HepG2 (cell line): ENCODE data around the gene LTC4S. TPM values are rescaled to one million over a fixed set of nuclear protein-coding genes. Genes with fewer than 3 reads are reported as not detected.

Source experiments
- ARID2 ChIP-seq: sonication (generic); formaldehyde crosslinking; IDR thresholded peaks from 2 replicates; pipeline ENCODE4 v1.8.1; 2022; ENCODE audit warnings: mild to moderate bottlenecking, missing genetic modification reagents, borderline replicate concordance
- ARNT ChIP-seq: fragments of 450-650 bp; IDR thresholded peaks from 2 replicates; pipeline ENCODE4 v1.6.1; 2017
- CCAR2 ChIP-seq: fragments of 200-400 bp; formaldehyde crosslinking; optimal IDR thresholded peaks from 2 replicates; pipeline ENCODE3; 2018; ENCODE audit warnings: low read depth, mild to moderate bottlenecking, low read length, moderate library complexity
- DPF2 ChIP-seq: sonication (generic); formaldehyde crosslinking; IDR thresholded peaks from 2 replicates; pipeline ENCODE4 v1.4.0; 2020; ENCODE audit warnings: mild to moderate bottlenecking, low read depth, missing genetic modification reagents, borderline replicate concordance
- FOXA3 ChIP-seq: IDR thresholded peaks from 2 replicates; pipeline ENCODE4 v1.6.1; 2016; ENCODE audit warnings: missing genetic modification reagents, missing compliant biosample characterization
- GLMP ChIP-seq: sonication (generic); formaldehyde crosslinking; IDR thresholded peaks from 2 replicates; pipeline ENCODE4 v1.9.0; 2021; ENCODE audit warnings: missing genetic modification reagents, mild to moderate bottlenecking, borderline replicate concordance
- HES4 ChIP-seq: sonication (generic); formaldehyde crosslinking; IDR thresholded peaks from 2 replicates; pipeline ENCODE4 v1.9.0; 2021; ENCODE audit warnings: mild to moderate bottlenecking, missing genetic modification reagents, borderline replicate concordance
- ISL2 ChIP-seq: sonication (generic); formaldehyde crosslinking; IDR thresholded peaks from 2 replicates; pipeline ENCODE4 v1.5.0; 2020; ENCODE audit warnings: missing genetic modification reagents
- MED13 ChIP-seq: sonication (generic); formaldehyde crosslinking; IDR thresholded peaks from 2 replicates; pipeline ENCODE4 v1.5.0; 2020; ENCODE audit warnings: missing genetic modification reagents
- MIER2 ChIP-seq: IDR thresholded peaks from 2 replicates; pipeline ENCODE4 v1.6.1; 2016; ENCODE audit warnings: missing biosample characterization, missing genetic modification reagents
- NR0B2 ChIP-seq: sonication (generic); formaldehyde crosslinking; IDR thresholded peaks from 2 replicates; pipeline ENCODE4 v1.4.0; 2020; ENCODE audit warnings: mild to moderate bottlenecking, missing genetic modification reagents
- SMARCC2 ChIP-seq: fragments of 450-650 bp; IDR thresholded peaks from 2 replicates; pipeline ENCODE4 v1.6.1; 2017; ENCODE audit warnings: antibody characterized with exemption, mild to moderate bottlenecking
- TOE1 ChIP-seq: sonication (generic); formaldehyde crosslinking; IDR thresholded peaks from 2 replicates; pipeline ENCODE4 v1.4.0; 2020; ENCODE audit warnings: mild to moderate bottlenecking, missing genetic modification reagents
- ZBTB2 ChIP-seq: sonication (generic); formaldehyde crosslinking; IDR thresholded peaks from 2 replicates; pipeline ENCODE4 v1.8.0; 2022; ENCODE audit warnings: low read depth, missing genetic modification reagents
- ZC3H13 ChIP-seq: sonication (generic); formaldehyde crosslinking; IDR thresholded peaks from 2 replicates; pipeline ENCODE4 v1.8.1; 2023; ENCODE audit warnings: mild to moderate bottlenecking, missing genetic modification reagents, moderate library complexity
- ZFAT ChIP-seq: sonication (generic); formaldehyde crosslinking; conservative IDR thresholded peaks from 2 replicates; pipeline ENCODE4 v1.8.1; 2023; ENCODE audit warnings: missing genetic modification reagents, inconsistent platforms
- ZNF558 ChIP-seq: sonication (generic); formaldehyde crosslinking; IDR thresholded peaks from 2 replicates; pipeline ENCODE4 v1.9.0; 2022; ENCODE audit warnings: mild to moderate bottlenecking, missing genetic modification reagents, borderline replicate concordance
- ZXDC ChIP-seq: sonication (generic); formaldehyde crosslinking; IDR thresholded peaks from 2 replicates; pipeline ENCODE4 v1.5.0; 2020; ENCODE audit warnings: mild to moderate bottlenecking, missing genetic modification reagents
- polyA plus RNA-seq, 8 experiments: library from polyadenylated mRNA; depleted of rRNA in 3 of 8; stranded (reverse) in 7 of 8; unstranded in 1 of 8; fragments of >200 nt; fragmentation: Illumina TruSeq in 4 of 8; extraction: Trizol in 4 of 8; gene quantifications; 2 replicates each; pipeline versions ENCODE4 v1.2.1 to v1.2.3, GENCODE V29; 2011 to 2016; ENCODE audit warnings: low read depth in 4 of 8, missing spikeins in 1 of 8, mixed read lengths in 1 of 8; ENCODE audit not compliant: insufficient read depth in 1 of 8
- total RNA-seq, 5 experiments: library from RNA; depleted of rRNA; stranded (reverse); fragments of >200 nt; fragmentation: Illumina TruSeq; extraction: Trizol; gene quantifications; 2 replicates each; pipeline ENCODE4 v1.2.3, GENCODE V29; 2016; ENCODE audit warnings: low read depth in 1 of 5
- TF ChIP-seq, protein P1 (sequence below): sonication (generic); formaldehyde crosslinking; IDR thresholded peaks from 2 replicates; pipeline ENCODE4 v1.9.0; 2021; ENCODE audit warnings: missing genetic modification reagents, mild to moderate bottlenecking, borderline replicate concordance
- TF ChIP-seq, protein P2 (sequence below): sonication (generic); formaldehyde crosslinking; IDR thresholded peaks from 2 replicates; pipeline ENCODE4 v1.8.0; 2022; ENCODE audit warnings: mild to moderate bottlenecking, missing genetic modification reagents, moderate library complexity
- TF ChIP-seq, protein P3 (sequence below): sonication (generic); formaldehyde crosslinking; IDR thresholded peaks from 2 replicates; pipeline ENCODE4 v1.8.1; 2023; ENCODE audit warnings: mild to moderate bottlenecking, missing genetic modification reagents, borderline replicate concordance

The LTC4S gene
- total and polyA plus RNA-seq, 2 of the 13 experiments (the other 11 are each of a cell fraction or from before 2014, with no cell fraction given): 0.35 TPM; not detected in 1

DNA sequence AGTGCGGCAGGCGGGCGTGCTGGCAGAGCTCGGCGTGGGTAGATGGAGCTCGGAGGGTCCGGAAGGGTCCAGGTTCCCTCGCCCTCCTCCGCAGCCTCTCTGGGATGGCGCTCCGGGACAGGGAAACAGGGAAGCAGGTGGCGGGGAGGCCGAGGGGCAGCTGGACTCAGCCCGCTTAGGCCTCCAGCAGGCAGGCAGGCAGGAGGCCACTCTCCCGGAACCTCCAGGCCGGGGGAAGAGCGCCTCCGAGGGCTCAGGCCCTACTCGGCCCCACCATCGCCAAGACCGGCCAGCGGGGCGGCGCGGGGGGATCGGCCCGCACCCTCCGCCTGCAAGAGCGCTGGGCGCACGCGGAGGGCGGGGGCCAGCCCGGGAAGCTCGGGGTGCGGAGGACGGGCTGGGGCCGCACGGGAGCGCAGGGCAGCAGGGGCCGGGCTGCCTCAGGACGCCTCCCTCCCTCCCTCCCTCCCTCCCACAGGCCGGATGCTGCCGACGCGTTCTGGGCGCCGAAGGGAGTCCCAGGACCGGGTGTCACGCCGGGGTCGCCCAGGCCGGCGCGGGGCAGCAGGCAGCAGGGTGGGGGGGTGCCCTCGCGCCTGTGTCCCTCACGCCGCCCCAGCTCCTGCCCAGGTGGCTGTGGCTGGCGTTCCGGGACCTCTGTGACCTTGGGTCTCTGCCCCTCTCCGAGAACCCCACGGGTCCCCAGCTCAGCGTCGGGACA lies 11.9 kb downstream of the LTC4S start (continued):
- TF ChIP-seq, protein P1, sequence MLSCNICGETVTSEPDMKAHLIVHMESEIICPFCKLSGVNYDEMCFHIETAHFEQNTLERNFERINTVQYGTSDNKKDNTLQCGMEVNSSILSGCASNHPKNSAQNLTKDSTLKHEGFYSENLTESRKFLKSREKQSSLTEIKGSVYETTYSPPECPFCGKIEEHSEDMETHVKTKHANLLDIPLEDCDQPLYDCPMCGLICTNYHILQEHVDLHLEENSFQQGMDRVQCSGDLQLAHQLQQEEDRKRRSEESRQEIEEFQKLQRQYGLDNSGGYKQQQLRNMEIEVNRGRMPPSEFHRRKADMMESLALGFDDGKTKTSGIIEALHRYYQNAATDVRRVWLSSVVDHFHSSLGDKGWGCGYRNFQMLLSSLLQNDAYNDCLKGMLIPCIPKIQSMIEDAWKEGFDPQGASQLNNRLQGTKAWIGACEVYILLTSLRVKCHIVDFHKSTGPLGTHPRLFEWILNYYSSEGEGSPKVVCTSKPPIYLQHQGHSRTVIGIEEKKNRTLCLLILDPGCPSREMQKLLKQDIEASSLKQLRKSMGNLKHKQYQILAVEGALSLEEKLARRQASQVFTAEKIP: no peak
- TF ChIP-seq ZC3H13 (no peak; the same call in 1 of the 2 replicates), MIER2 (CRISPR knock-in tag) (no peak), ARID2 (CRISPR knock-in tag) (0 out of 2 replicates have a peak, but pooled peaks have one; percentile 42), SMARCC2 (no peak), DPF2 (CRISPR knock-in tag) (no peak), MED13 (CRISPR knock-in tag) (no peak), HES4 (peak; percentile 14; the same call in 1 of the 2 replicates), ZFAT (CRISPR knock-in tag) (no peak), NR0B2 (CRISPR knock-in tag) (no peak), ARNT (no peak), TOE1 (CRISPR knock-in tag) (no peak), FOXA3 (CRISPR knock-in tag) (no peak), ZNF558 (CRISPR knock-in tag) (peak; percentile 47; the same call in 1 of the 2 replicates), CCAR2 (no peak), ZBTB2 (CRISPR knock-in tag) (0 out of 2 replicates have a peak, but pooled peaks have one; percentile 35), GLMP (CRISPR knock-in tag) (no peak), ISL2 (CRISPR knock-in tag) (no peak), ZXDC (CRISPR knock-in tag) (peak; percentile 85; the same call in 1 of the 2 replicates)
- TF ChIP-seq, protein P2, sequence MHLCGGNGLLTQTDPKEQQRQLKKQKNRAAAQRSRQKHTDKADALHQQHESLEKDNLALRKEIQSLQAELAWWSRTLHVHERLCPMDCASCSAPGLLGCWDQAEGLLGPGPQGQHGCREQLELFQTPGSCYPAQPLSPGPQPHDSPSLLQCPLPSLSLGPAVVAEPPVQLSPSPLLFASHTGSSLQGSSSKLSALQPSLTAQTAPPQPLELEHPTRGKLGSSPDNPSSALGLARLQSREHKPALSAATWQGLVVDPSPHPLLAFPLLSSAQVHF (CRISPR knock-in tag): no peak
- TF ChIP-seq, protein P3, sequence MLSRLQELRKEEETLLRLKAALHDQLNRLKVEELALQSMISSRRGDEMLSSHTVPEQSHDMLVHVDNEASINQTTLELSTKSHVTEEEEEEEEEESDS: no peak
